Endothelial cell of umbilical vein (primary cell): ENCODE results near the gene PDE1C. TPM values are rescaled to one million over a fixed set of nuclear protein-coding genes. Genes with fewer than 3 reads are reported as not detected.

Source experiments
- BruUV-seq: library from RNA; stranded (reverse); fragments of 400-500 nt; replicated peaks from 2 replicates; lab custom pipeline; 2021; lab: Mats Ljungman, UMichigan
- CTCF ChIA-PET: fragments of 300-600, 350-600 bp; sonication (Branson Sonifier 250); formaldehyde crosslinking; loops from one replicate; lab custom pipeline; 2021; ENCODE audit warnings: antibody characterized with exemption, inconsistent platforms; lab: Charles Lee
- POLR2A ChIA-PET: fragments of 300-600, 350-600 bp; sonication (Branson Sonifier 250); formaldehyde crosslinking; loops from one replicate; lab custom pipeline; 2021; ENCODE audit warnings: antibody characterized with exemption, inconsistent platforms; lab: Charles Lee
- DNase-seq: peaks from one replicate; pipeline ENCODE4 v3.0.0-alpha.2; 2011; ENCODE audit warnings: low read depth, low spot score
- FAIRE-seq: peaks from 2 replicates; lab custom pipeline; 2011; peaks lifted over from hg19 to GRCh38; lab: Jason Lieb, UNC
- H2AFZ ChIP-seq: 2 replicates; pipeline ENCODE4 v1.6.0; 2012; ENCODE audit warnings: low read depth, low read length, control low read depth, inconsistent platforms
- H3K27ac ChIP-seq: 2 replicates; pipeline ENCODE4 v1.5.1; 2011; ENCODE audit warnings: low read depth, mild to moderate bottlenecking, control low read depth, low read length, moderate library complexity; ENCODE audit not compliant: insufficient read depth
- H3K27me3 ChIP-seq, 2 experiments: 2 replicates each; pipeline versions ENCODE4 v1.6.0 to v1.6.1; 2011; ENCODE audit warnings: low read length in 2 of 2, mixed read lengths in 1 of 2; ENCODE audit not compliant: control insufficient read depth in 2 of 2, insufficient read depth in 2 of 2
- H3K36me3 ChIP-seq, 2 experiments: 2 replicates in 1 of 2; 3 replicates in 1 of 2; pipeline ENCODE4 v1.5.1; 2011; ENCODE audit warnings: low read length in 2 of 2, mild to moderate bottlenecking in 1 of 2, moderate library complexity in 1 of 2; ENCODE audit not compliant: control insufficient read depth in 2 of 2, insufficient read depth in 2 of 2; ENCODE audit errors: extremely low read depth in 1 of 2
- H3K4me1 ChIP-seq: 3 replicates; pipeline ENCODE4 v1.5.1; 2011; ENCODE audit warnings: mild to moderate bottlenecking, low read length; ENCODE audit not compliant: control insufficient read depth, insufficient read depth; ENCODE audit errors: extremely low read depth
- H3K4me2 ChIP-seq: 2 replicates; pipeline ENCODE4 v1.6.1; 2011; ENCODE audit warnings: low read length, control low read depth, mixed read lengths; ENCODE audit not compliant: insufficient read depth
- H3K4me3 ChIP-seq, 3 experiments: fragments of 200-600 bp in 1 of 3; sonication (generic), shearing (Covaris generic) in 1 of 3; replicated peaks in 1 of 3; 2 replicates each; pipeline ENCODE4 v1.5.1; 2011 to 2016; ENCODE audit warnings: control low read depth in 3 of 3, low read length in 3 of 3, mild to moderate bottlenecking in 2 of 3, inconsistent platforms in 1 of 3, low read depth in 1 of 3, moderate library complexity in 1 of 3; ENCODE audit not compliant: insufficient read depth in 1 of 3
- H3K79me2 ChIP-seq: 2 replicates; pipeline ENCODE4 v1.6.0; 2012; ENCODE audit warnings: low read length, inconsistent platforms; ENCODE audit not compliant: control insufficient read depth, insufficient read depth
- H3K9ac ChIP-seq: replicated peaks from 2 replicates; pipeline ENCODE3; 2011; ENCODE audit warnings: low read length, control low read depth; ENCODE audit not compliant: insufficient read depth; ENCODE audit errors: extremely low read depth
- H3K9me1 ChIP-seq: replicated peaks from 3 replicates; pipeline ENCODE4 v1.6.0; 2011; ENCODE audit warnings: mild to moderate bottlenecking, low read length; ENCODE audit not compliant: control insufficient read depth, insufficient read depth; ENCODE audit errors: extremely low read depth
- H3K9me3 ChIP-seq: replicated peaks from 2 replicates; pipeline ENCODE4 v1.5.1; 2012; ENCODE audit warnings: low read length, inconsistent platforms; ENCODE audit not compliant: control insufficient read depth, insufficient read depth
- H4K20me1 ChIP-seq: replicated peaks from 2 replicates; pipeline ENCODE3; 2011; ENCODE audit warnings: mild to moderate bottlenecking, low read length; ENCODE audit not compliant: control insufficient read depth, insufficient read depth; ENCODE audit errors: extremely low read depth
- EZH2 ChIP-seq: IDR thresholded peaks from 2 replicates; pipeline ENCODE4 v1.6.1; 2012; ENCODE audit warnings: borderline replicate concordance, low read depth, mild to moderate bottlenecking, moderate library complexity, low read length, inconsistent platforms; ENCODE audit not compliant: severe bottlenecking
- FOS ChIP-seq: IDR thresholded peaks from 2 replicates; pipeline ENCODE4 v1.6.1; 2011; ENCODE audit warnings: mild to moderate bottlenecking, low read length, moderate library complexity, borderline replicate concordance; ENCODE audit not compliant: insufficient read depth
- GATA2 ChIP-seq: IDR thresholded peaks from 2 replicates; pipeline ENCODE4 v1.7.0; 2011; ENCODE audit warnings: low read depth, mild to moderate bottlenecking, moderate library complexity, mixed read lengths, low read length; ENCODE audit not compliant: insufficient read length, insufficient read depth
- JUN ChIP-seq: IDR thresholded peaks from 2 replicates; pipeline ENCODE4 v1.6.1; 2011; ENCODE audit warnings: borderline replicate concordance, low read depth; ENCODE audit not compliant: insufficient read length, insufficient read depth
- MAX ChIP-seq: IDR thresholded peaks from 2 replicates; pipeline ENCODE4 v1.6.1; 2011; ENCODE audit not compliant: insufficient read depth, insufficient read length
- MYC ChIP-seq: IDR thresholded peaks from one replicate; pipeline ENCODE4 v1.6.1; 2011; ENCODE audit warnings: mild to moderate bottlenecking, low read depth, low read length
- POLR2A ChIP-seq: IDR thresholded peaks from 2 replicates; pipeline ENCODE4 v1.6.1; 2012; ENCODE audit warnings: low read depth, mild to moderate bottlenecking, control low read depth, low read length
- POLR2AphosphoS5 ChIP-seq: IDR thresholded peaks from 2 replicates; pipeline ENCODE4 v1.6.1; 2012; ENCODE audit warnings: low read depth, mild to moderate bottlenecking, control low read depth, low read length, moderate library complexity; ENCODE audit not compliant: insufficient read depth
- dilution Hi-C: fragments of 300-500 bp; cut with MboI; formaldehyde crosslinking; loops from one replicate; pipeline ENCODE4 v1.15.0; 2019; ENCODE audit warnings: low sequenced_read_pairs; ENCODE audit not compliant: extremely low pct_ligation_motif_present
- intact Hi-C: fragments of 100-400 bp; cut with micrococcal nuclease; formaldehyde crosslinking; loops from one replicate; pipeline ENCODE4 v1.10.0; 2022
- polyA plus RNA-seq, 4 experiments: library from polyadenylated mRNA; depleted of rRNA in 3 of 4; stranded (reverse) in 3 of 4; unstranded in 1 of 4; fragments of >200 nt; gene quantifications; 2 replicates each; pipeline versions ENCODE4 v1.2.1 to v1.2.3, GENCODE V29; 2011 to 2012; ENCODE audit warnings: missing spikeins in 1 of 4
- total RNA-seq: library from RNA; stranded (reverse); gene quantifications from 2 replicates; pipeline ENCODE4 v1.2.3, GENCODE V29; 2021
- TF ChIP-seq, protein P1 (sequence below), 2 donors: IDR thresholded peaks; 1 replicate in 1 of 2; 2 replicates in 1 of 2; pipeline ENCODE4 v1.5.1; 2011; ENCODE audit warnings: low read length in 2 of 2, mild to moderate bottlenecking in 2 of 2, moderate library complexity in 2 of 2, control low read depth in 1 of 2, inconsistent platforms in 1 of 2, low read depth in 1 of 2; ENCODE audit not compliant: insufficient read depth in 1 of 2; ENCODE audit errors: extremely low read depth in 1 of 2

The PDE1C gene
- total and polyA plus RNA-seq, 2 donors (not counting 3 experiments of a cell fraction or from before 2014, with no cell fraction given), result 0.90 to 3.1 TPM

GRCh38 chr7:31776616-31777015 is 293.6 kb downstream of the PDE1C start:
- no peak overlapping the region for H3K9ac ChIP-seq
- H3K9me1 ChIP-seq, result no peaks in the 10 kb centered on the region
- TF ChIP-seq MAX (no peak), POLR2AphosphoS5 (peak; percentile 58), FOS (peak; percentile 87)
- peak; percentile 55 for DNase-seq
- no peak overlapping the region for H3K27ac ChIP-seq
- H3K4me2 ChIP-seq, result no peak overlapping the region
- no peaks in the 10 kb centered on the region for H4K20me1 ChIP-seq
- peaks cover 11% of the 10 kb centered on the region for H3K4me1 ChIP-seq
- intact Hi-C loops, result loop anchor here (1.0 kb wide), 1 partner anchor 387 kb away; no protein-coding TSS in a partner anchor
- BruUV-seq, result no TSS peak
- no peaks in the 10 kb centered on the region for H3K27me3 ChIP-seq
- H3K9me3 ChIP-seq, result no peaks in the 10 kb centered on the region
- no peak overlapping the region for H2AFZ ChIP-seq
- H3K4me3 ChIP-seq, result no peak overlapping the region
- H3K79me2 ChIP-seq, result no peaks in the 10 kb centered on the region
- FAIRE-seq, result peak; percentile 98
- dilution Hi-C loops, result no loop called here
- POLR2A ChIA-PET, result no interaction called here
- CTCF ChIA-PET, result interaction anchor here (0.7 to 2.2 kb wide), 5 partner anchors 33 to 434 kb away, joined by 3 to 10 read pairs (median 4); no protein-coding TSS in a partner anchor
- no peaks in the 10 kb centered on the region for H3K36me3 ChIP-seq

- H3K27ac ChIP-seq, result peak overlapping the region; percentile 5
- dilution Hi-C loops, result no loop called here
- TF ChIP-seq FOS (no peak), MAX (no peak), EZH2 (no peak), POLR2A (no peak), GATA2 (no peak), JUN (no peak), MYC (no peak), POLR2AphosphoS5 (no peak)
- TF ChIP-seq, protein P1, sequence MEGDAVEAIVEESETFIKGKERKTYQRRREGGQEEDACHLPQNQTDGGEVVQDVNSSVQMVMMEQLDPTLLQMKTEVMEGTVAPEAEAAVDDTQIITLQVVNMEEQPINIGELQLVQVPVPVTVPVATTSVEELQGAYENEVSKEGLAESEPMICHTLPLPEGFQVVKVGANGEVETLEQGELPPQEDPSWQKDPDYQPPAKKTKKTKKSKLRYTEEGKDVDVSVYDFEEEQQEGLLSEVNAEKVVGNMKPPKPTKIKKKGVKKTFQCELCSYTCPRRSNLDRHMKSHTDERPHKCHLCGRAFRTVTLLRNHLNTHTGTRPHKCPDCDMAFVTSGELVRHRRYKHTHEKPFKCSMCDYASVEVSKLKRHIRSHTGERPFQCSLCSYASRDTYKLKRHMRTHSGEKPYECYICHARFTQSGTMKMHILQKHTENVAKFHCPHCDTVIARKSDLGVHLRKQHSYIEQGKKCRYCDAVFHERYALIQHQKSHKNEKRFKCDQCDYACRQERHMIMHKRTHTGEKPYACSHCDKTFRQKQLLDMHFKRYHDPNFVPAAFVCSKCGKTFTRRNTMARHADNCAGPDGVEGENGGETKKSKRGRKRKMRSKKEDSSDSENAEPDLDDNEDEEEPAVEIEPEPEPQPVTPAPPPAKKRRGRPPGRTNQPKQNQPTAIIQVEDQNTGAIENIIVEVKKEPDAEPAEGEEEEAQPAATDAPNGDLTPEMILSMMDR (IDR thresholded peaks at IDR 0.05; ENCODE audit: extremely low read depth in 1 of 2, insufficient read depth in 1 of 2, low read depth in 1 of 2, low read length in 2 of 2), result no peak
- BruUV-seq, result no TSS peak
- no peak overlapping the region for H3K4me3 ChIP-seq
- no peaks in the 10 kb centered on the region for H3K36me3 ChIP-seq
- peaks cover 11% of the 10 kb centered on the region for H3K4me1 ChIP-seq
- H3K9me3 ChIP-seq, result no peaks in the 10 kb centered on the region
- no peaks in the 10 kb centered on the region for H3K27me3 ChIP-seq
- CTCF ChIA-PET, result interaction anchor here (0.8 kb wide), 1 partner anchor 12 kb away, joined by 3 read pairs; no protein-coding TSS in a partner anchor
- H3K4me2 ChIP-seq, result no peak overlapping the region
- no peak overlapping the region for H3K9ac ChIP-seq
- H4K20me1 ChIP-seq, result no peaks in the 10 kb centered on the region
- intact Hi-C loops, result no loop called here
- POLR2A ChIA-PET, result no interaction called here
- no peak for DNase-seq
- no peak overlapping the region for H2AFZ ChIP-seq
- no peak for FAIRE-seq
- no peaks in the 10 kb centered on the region for H3K79me2 ChIP-seq
- no peaks in the 10 kb centered on the region for H3K9me1 ChIP-seq
Measured at GRCh38 chr7:31775556-31775955, 294.7 kb downstream of the PDE1C start.
